GM13977 (cell line): ENCODE results near the gene MMP25.
A peak's percentile ranks its signal among the peaks of the same experiment; 100 is the strongest.
"Not testable (repeated sequence)": the region's sequence is repeated elsewhere in the genome, so short reads cannot be mapped to it uniquely, and the experiment has no call there.

Source experiments
- DNase-seq: peaks from one replicate; pipeline ENCODE4 v3.0.0; 2012; ENCODE audit warnings: low spot score
- in situ Hi-C: fragments of 300-500 bp; cut with MboI; formaldehyde crosslinking; loops from one replicate; pipeline ENCODE4 v1.12.0; 2022; ENCODE audit warnings: low sequenced_read_pairs, low pct_unique_long_range_greater_than_20kb, mixed read lengths, inconsistent platforms; ENCODE audit not compliant: unreplicated experiment
- TF ChIP-seq, protein P1 (sequence below): IDR thresholded peaks from 2 replicates; pipeline ENCODE4 v1.5.1; 2012; ENCODE audit warnings: mild to moderate bottlenecking, control low read depth; ENCODE audit not compliant: insufficient read depth; ENCODE audit errors: extremely low read depth, missing control alignments

MMP25 gene

DNA sequence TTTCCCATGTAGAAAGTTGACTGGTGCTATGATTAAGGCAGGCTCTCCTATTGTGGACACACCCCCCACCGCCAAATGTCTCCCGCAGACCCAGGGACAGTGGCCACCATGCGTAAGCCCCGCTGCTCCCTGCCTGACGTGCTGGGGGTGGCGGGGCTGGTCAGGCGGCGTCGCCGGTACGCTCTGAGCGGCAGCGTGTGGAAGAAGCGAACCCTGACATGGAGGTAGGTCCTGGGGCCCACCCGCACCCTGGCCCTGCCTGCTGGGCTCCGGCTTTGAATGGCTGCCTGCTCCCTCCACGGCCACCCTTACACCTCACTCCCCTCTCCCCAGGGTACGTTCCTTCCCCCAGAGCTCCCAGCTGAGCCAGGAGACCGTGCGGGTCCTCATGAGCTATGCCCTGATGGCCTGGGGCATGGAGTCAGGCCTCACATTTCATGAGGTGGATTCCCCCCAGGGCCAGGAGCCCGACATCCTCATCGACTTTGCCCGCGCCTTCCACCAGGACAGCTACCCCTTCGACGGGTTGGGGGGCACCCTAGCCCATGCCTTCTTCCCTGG lies 3.6 kb downstream of the MMP25 start:
- DNase-seq = peak; percentile 9
- in situ Hi-C loops = no loop called here
- TF ChIP-seq, protein P1, sequence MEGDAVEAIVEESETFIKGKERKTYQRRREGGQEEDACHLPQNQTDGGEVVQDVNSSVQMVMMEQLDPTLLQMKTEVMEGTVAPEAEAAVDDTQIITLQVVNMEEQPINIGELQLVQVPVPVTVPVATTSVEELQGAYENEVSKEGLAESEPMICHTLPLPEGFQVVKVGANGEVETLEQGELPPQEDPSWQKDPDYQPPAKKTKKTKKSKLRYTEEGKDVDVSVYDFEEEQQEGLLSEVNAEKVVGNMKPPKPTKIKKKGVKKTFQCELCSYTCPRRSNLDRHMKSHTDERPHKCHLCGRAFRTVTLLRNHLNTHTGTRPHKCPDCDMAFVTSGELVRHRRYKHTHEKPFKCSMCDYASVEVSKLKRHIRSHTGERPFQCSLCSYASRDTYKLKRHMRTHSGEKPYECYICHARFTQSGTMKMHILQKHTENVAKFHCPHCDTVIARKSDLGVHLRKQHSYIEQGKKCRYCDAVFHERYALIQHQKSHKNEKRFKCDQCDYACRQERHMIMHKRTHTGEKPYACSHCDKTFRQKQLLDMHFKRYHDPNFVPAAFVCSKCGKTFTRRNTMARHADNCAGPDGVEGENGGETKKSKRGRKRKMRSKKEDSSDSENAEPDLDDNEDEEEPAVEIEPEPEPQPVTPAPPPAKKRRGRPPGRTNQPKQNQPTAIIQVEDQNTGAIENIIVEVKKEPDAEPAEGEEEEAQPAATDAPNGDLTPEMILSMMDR = no peak

DNA sequence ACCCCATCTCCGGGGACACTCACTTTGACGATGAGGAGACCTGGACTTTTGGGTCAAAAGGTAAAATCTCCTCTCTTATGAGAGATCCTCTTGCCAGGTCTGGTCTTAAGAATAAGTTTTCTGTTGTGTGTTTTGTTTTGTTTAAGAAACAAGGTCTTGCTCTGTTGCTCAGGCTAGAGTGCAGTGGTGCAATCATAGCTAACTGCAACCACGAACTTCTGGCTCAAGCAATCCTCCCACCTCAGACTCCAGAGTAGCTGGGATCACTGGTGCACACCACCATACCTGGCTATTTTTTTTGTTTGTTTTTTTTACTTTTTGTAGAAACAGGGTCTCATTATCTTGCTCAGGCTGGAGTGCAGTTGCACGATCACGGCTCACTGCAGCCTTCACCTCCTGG lies 4.1 kb downstream of the MMP25 start:
- DNase-seq = no peak
- TF ChIP-seq, protein P1 = no peak
- in situ Hi-C loops = no loop called here

DNA sequence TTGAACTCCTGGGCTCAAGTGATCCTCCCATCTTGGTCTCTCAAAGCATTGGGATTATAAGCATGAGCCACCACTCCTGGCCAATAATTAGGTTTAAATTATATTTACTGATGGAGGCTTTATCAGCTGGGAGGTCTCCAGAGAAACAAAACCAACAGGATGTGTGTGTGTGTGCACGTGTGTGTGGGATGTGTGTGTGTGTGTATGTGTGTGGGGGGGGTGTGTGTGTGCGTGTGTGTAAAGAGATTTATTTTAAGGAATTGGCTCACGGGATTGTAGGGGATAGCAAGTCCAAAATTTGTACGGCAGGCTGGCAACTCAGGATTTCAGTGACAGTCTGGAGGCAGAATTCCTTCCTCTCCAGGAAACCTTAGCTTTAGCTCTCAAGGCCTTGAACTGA lies 4.6 kb downstream of the MMP25 start:
- TF ChIP-seq, protein P1 = no peak
- DNase-seq = no peak
- in situ Hi-C loops = no loop called here

DNA sequence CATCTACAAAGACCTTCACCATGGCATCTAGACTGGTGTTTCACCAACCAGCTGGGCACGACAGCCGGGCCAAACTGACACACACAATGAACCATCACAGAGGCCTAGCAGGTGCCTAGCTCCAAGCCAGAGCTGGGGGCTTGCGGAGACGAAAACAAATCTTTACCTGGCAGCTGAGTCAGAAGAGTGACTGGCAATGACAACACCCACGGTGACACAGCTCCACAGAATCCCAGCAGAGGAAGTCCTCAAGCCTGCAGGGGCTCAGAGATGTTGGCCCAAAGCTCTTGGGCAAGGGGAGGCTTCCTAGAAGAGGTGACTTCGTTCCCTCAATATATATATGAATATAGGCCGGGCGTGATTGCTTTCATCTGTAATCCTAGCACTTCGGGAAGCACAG lies 5.1 kb downstream of the MMP25 start:
- in situ Hi-C loops = no loop called here
- TF ChIP-seq, protein P1 = no peak
- DNase-seq = peak; percentile 14

DNA sequence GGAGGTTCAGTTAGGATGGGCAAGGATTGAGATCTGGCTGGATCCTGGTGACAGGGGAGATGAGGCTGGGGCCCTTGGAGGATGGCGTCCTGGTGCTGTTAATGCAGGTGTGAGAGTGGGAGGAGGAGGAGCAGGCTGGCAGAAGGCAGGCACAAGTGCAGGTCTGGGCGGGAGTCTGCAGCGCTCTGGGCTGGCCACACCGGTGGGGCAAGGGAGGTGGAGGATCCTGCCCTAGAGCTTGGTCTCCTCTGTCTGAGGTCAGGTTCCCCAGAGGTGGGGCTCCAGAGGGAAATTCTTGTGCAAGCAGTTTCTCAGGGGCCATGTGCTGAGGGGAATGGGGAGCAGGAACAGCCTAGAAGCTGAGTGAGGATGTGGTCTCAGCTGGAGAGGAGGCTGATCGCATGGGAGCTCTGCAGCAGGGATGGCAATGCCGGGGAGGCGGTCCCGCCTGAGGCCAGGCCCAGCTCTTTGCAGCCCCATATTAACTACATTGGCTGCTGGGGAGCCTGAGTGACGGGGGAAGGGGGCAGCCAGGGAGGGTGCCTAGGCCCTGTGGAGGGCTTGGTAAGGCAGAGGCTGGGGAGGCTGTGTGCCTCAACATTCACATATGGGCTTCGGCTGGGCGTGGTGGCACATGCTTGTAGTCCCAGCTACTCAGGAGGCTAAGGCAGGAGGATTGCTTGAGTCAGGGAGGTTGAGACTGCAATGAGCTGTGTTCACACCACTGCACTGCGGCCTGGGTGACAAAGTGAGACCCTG lies 6.4 kb downstream of the MMP25 start:
- in situ Hi-C loops = not testable (repeated sequence)

DNA sequence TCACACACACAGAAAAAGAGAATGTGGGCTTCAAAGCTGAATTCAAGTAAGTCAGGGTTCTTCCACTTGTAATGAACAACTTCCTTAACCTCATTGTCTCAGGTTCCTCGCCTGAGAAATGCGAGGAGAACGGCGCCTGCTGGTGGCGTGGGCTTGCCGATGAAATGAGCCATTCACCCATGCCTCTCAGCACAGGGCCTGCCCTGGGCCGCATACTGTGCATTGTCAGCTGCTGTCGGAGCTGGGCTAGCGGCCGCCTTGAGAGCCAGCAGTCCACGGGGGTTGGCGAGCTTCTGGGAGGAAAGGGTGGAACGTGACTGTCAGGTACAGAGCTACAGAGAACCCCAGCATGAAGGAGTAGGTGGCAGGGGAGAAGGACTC lies 7.0 kb downstream of the MMP25 start:
- DNase-seq, in situ Hi-C loops: not testable (repeated sequence)
- TF ChIP-seq, protein P1 = peak; percentile 11

More for the DNA sequence above, 6.4 kb downstream of the MMP25 start:
- DNase-seq = not testable (repeated sequence)

DNA sequence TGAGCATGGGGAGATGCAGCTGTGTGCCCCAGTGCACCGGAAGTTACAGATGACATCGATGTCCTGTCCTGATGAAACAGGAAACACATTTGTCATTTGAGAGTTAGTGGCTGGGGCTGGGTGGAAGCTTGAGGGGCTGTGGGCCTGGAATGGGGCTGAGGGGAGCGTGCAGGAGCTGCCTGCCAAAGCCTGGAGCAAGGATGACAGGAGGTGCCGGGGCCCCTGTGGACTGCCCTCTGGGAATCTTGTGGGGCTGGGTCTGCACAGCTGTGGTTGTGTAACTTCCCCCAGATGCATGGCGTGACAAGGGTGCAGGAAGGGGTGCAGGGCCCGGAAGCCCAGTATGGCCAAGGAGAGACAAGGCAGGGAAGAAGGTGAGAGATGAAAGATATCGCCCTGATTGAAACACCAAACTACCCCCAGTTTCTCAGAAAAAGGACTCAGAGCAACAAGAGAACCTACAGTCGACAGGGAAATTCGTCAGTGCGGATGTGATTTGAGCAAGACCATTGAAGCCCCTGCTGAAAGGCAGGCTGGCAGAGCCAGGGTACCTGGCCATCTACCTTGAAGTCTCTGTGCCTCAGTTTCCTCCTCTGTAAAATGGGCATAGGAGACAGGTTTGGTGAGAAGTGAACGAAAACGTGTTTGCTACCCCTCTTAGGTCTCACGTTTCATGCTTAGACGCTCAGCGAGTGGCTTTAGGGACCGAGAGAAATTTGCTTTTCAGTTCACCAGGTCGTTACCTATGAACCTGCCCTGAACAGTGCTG lies 8.8 kb downstream of the MMP25 start:
- DNase-seq = peak; percentile 34
- TF ChIP-seq, protein P1 = no peak
- in situ Hi-C loops = no loop called here

DNA sequence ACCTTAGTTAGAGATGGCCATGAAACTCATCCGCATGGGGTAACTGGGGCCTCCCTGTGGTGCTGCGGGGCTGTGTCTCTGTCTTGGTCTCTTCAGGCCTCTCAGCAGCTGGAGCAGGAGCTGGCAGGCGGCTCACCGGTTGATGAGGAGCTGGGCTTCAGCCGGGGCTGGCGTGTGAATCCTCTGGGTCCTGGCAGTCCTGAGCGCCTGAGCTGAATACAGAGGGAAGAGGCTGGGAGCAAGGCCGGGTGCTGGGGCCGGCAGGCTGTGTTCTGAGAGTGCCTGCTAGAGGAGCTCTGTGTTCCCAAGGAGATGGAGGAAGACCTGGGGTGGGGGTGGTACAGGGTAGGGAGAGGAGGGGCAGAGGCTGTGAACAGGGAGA lies 9.4 kb downstream of the MMP25 start:
- in situ Hi-C loops, DNase-seq: not testable (repeated sequence)
